ENCODE results near the gene NAPEPLD. TPM values are rescaled to one million over a fixed set of nuclear protein-coding genes. Genes with fewer than 3 reads are reported as not detected.
"Not testable (repeated sequence)": the region's sequence is repeated elsewhere in the genome, so short reads cannot be mapped to it uniquely, and the experiment has no call there.

The NAPEPLD gene
- total and polyA plus RNA-seq, 3 experiments from 2014 or later: 7.6 to 8.5 (median 8.4) TPM

DNA sequence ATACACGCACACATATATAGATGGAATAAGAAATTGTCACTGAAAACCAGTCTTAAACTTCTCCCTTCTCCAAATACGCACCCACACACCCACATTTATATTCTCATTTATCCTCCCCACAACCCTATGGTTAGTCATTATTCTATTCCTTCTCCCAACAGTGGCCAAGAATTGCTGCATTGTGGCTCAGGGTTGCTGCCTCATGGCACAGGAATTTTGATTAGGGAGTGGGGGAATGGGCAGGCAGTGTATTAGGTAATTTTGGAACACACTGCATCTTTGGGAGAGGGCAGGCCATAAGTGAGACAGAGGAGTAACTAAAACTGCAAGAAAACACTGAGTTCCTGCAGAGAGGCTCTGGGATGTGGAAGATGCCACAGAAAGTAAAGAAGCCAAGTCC is 35.7 kb downstream of the NAPEPLD start:
- H3K36me3 ChIP-seq (ENCODE audit: insufficient read depth, low read length): no peaks in the 10 kb centered on the region
- CTCF ChIA-PET: no interaction called here
- H3K9me3 ChIP-seq (ENCODE audit: low read length): no peaks in the 10 kb centered on the region
- no peaks in the 10 kb centered on the region for H3K4me1 ChIP-seq (ENCODE audit: insufficient read depth, low read length)
- H3K4me3 ChIP-seq (ENCODE audit: low read length): no peak overlapping the region
- H3K27me3 ChIP-seq (ENCODE audit: insufficient read depth, low read length, poor library complexity, severe bottlenecking): no peaks in the 10 kb centered on the region
- Mint-ChIP-seq H3K27ac (no peak overlapping the region), H3K9me3 (peaks cover 0 to 6% (median 5%) of the 10 kb centered on the region in 5 donors), H3K27me3 (no peaks in the 10 kb centered on the region), H3K4me3 (no peak overlapping the region), H3K4me1 (peaks cover 0 to 13% (median 12%) of the 10 kb centered on the region in 3 donors), H3K36me3 (peaks cover 29 to 72% (median 48%) of the 10 kb centered on the region in 3 donors)
- no peak for DNase-seq
- POLR2A ChIA-PET: no interaction called here
- no peak overlapping the region for H3K27ac ChIP-seq (ENCODE audit: low read depth, low read length)

DNA sequence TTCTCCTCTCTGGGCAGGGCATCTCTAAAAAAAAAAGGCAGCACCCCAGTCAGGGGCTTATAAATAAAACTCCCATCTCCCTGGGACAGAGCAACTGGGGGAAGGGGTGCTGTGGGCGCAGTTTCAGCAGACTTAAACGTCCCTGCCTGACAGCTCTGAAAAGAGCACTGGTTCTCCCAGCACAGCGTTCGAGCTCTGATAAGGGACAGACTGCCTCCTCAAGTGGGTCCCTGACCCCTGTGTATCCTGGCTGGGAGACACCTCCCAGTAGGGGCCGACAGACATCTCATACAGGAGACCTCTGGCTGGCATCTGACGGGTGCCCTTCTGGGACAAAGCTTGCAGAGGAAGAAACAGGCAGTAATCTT is 42.2 kb downstream of the NAPEPLD start:
- H3K9me3 Mint-ChIP-seq; H3K27me3 ChIP-seq (ENCODE audit: insufficient read depth, low read length, poor library complexity, severe bottlenecking); H3K27me3 Mint-ChIP-seq; H3K9me3 ChIP-seq (ENCODE audit: low read length); DNase-seq; H3K27ac Mint-ChIP-seq; H3K27ac ChIP-seq (ENCODE audit: low read depth, low read length); H3K4me3 ChIP-seq (ENCODE audit: low read length); CTCF ChIA-PET; H3K4me3 Mint-ChIP-seq; POLR2A ChIA-PET; H3K4me1 ChIP-seq (ENCODE audit: insufficient read depth, low read length); H3K36me3 ChIP-seq (ENCODE audit: insufficient read depth, low read length): not testable (repeated sequence)
- peaks cover 32 to 66% (median 34%) of the 10 kb centered on the region in 3 donors for H3K36me3 Mint-ChIP-seq
- H3K4me1 Mint-ChIP-seq: peaks cover 2 to 13% (median 12%) of the 10 kb centered on the region in 3 donors

DNA sequence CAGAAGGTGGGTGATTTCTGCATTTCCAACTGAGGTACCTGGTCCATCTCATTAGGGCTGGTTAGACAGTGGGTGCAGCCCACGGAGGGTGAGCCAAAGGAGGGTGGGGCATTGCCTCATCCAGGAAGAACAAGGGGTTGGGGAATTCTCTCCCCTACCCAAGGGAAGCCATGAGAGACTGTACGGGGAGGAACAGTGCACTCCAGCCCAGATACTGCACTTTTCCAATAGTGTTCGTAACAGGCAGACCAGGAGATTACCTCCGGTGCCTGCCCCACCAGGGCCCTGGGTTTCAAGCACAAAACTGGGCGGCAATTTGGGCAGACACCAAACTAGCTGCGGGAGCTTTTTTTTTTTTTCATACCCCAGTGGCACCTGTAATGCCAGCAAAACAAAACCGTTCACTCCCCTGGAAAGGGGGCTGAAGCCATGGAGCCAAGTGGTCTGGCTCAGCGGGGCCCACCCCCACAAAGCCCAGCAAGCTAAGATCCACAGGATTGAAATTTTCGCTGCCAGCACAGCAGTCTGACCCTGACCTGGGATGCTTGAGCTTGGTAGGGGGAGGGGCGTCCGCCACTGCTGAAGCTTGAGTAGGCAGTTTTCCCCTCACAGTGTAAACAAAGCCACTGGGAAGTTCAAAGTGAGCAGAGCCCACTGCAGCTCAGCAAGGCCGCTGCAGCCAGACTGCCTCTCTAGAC is 42.7 kb downstream of the NAPEPLD start:
- DNase-seq: no peak
- H3K27ac Mint-ChIP-seq: peak overlapping the region in 2 of 8 donors; percentile 31 to 86
- H3K4me3 Mint-ChIP-seq: no peak overlapping the region
- peaks cover 2 to 13% (median 11%) of the 10 kb centered on the region in 3 donors for H3K4me1 Mint-ChIP-seq
- Histone ChIP-seq H3K27me3 (ENCODE audit: insufficient read depth, low read length, poor library complexity, severe bottlenecking) (no peaks in the 10 kb centered on the region), H3K27ac (ENCODE audit: low read depth, low read length) (no peak overlapping the region), H3K4me1 (ENCODE audit: insufficient read depth, low read length) (no peaks in the 10 kb centered on the region), H3K4me3 (ENCODE audit: low read length) (no peak overlapping the region), H3K9me3 (ENCODE audit: low read length) (no peaks in the 10 kb centered on the region), H3K36me3 (ENCODE audit: insufficient read depth, low read length) (no peaks in the 10 kb centered on the region)
- peaks cover 28 to 64% (median 32%) of the 10 kb centered on the region in 3 donors for H3K36me3 Mint-ChIP-seq
- H3K27me3 Mint-ChIP-seq: no peaks in the 10 kb centered on the region
- CTCF ChIA-PET: no interaction called here
- POLR2A ChIA-PET: no interaction called here
- peaks cover 0 to 6% (median 4%) of the 10 kb centered on the region in 5 donors for H3K9me3 Mint-ChIP-seq

DNA sequence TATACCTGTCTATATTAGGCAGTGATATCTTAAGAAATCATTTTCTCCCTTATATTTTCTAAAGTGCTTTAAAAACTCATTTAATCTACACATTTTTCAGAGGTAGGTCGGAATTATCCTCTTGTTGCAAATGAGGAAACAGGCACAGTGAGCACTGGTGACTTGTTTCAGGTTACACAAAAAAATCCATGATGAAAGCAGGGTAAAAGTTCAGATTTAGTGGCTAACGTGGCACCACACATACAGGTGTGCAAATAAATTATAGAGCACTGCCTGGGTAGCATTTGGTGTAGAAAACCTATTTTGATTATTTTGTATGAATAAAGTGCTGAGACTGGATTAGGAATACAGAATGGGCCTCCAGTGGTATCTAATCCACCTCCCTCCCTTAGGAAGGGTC is 47.4 kb downstream of the NAPEPLD start:
- H3K4me3 ChIP-seq (ENCODE audit: low read length): no peak overlapping the region
- H3K9me3 Mint-ChIP-seq: no peaks in the 10 kb centered on the region
- ChIA-PET CTCF (interaction anchor here (0.7 kb wide), 1 partner anchor 296 kb away, joined by 3 read pairs; no protein-coding TSS in a partner anchor), POLR2A (no interaction called here)
- H3K9me3 ChIP-seq (ENCODE audit: low read length): no peaks in the 10 kb centered on the region
- H3K36me3 ChIP-seq (ENCODE audit: insufficient read depth, low read length): no peaks in the 10 kb centered on the region
- no peaks in the 10 kb centered on the region for H3K27me3 Mint-ChIP-seq
- no peaks in the 10 kb centered on the region for H3K27me3 ChIP-seq (ENCODE audit: insufficient read depth, low read length, poor library complexity, severe bottlenecking)
- no peak overlapping the region for H3K27ac ChIP-seq (ENCODE audit: low read depth, low read length)
- DNase-seq: no peak
- peaks cover 0 to 5% (median 0%) of the 10 kb centered on the region in 3 donors for H3K4me1 Mint-ChIP-seq
- peak overlapping the region in 2 of 8 donors; percentile 15 to 17 for H3K27ac Mint-ChIP-seq
- H3K4me1 ChIP-seq (ENCODE audit: insufficient read depth, low read length): no peaks in the 10 kb centered on the region
- peaks cover 0 to 54% (median 14%) of the 10 kb centered on the region in 3 donors for H3K36me3 Mint-ChIP-seq
- no peak overlapping the region for H3K4me3 Mint-ChIP-seq

DNA sequence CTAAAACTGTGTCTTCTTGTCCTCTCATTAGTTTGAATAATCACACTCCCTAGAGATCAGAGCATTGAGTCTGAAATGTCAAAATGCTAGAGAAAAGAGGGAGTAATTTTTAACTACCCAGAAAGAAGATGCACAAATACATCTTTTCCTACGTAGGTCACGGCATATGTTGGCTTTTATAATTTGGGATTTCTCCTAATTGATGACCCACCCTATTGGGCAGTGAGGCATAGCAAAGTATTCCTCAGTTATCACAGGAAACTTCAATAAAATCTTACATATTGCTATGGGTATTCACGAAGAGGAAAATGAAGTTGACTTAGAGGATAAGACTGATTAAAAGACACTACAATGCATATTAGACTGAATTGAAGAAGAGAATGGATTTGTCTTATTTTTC is 48.6 kb downstream of the NAPEPLD start:
- no peaks in the 10 kb centered on the region for H3K27me3 ChIP-seq (ENCODE audit: insufficient read depth, low read length, poor library complexity, severe bottlenecking)
- no peaks in the 10 kb centered on the region for H3K9me3 ChIP-seq (ENCODE audit: low read length)
- DNase-seq: no peak
- Mint-ChIP-seq H3K9me3 (no peaks in the 10 kb centered on the region), H3K4me1 (peaks cover 0 to 5% (median 0%) of the 10 kb centered on the region in 3 donors), H3K4me3 (no peak overlapping the region), H3K27ac (peak overlapping the region in 2 of 8 donors; percentile 18 to 32), H3K27me3 (no peaks in the 10 kb centered on the region), H3K36me3 (peaks cover 0 to 57% (median 17%) of the 10 kb centered on the region in 3 donors)
- H3K4me3 ChIP-seq (ENCODE audit: low read length): no peak overlapping the region
- H3K27ac ChIP-seq (ENCODE audit: low read depth, low read length): no peak overlapping the region
- no peaks in the 10 kb centered on the region for H3K4me1 ChIP-seq (ENCODE audit: insufficient read depth, low read length)
- CTCF ChIA-PET: no interaction called here
- POLR2A ChIA-PET: no interaction called here
- H3K36me3 ChIP-seq (ENCODE audit: insufficient read depth, low read length): no peaks in the 10 kb centered on the region

DNA sequence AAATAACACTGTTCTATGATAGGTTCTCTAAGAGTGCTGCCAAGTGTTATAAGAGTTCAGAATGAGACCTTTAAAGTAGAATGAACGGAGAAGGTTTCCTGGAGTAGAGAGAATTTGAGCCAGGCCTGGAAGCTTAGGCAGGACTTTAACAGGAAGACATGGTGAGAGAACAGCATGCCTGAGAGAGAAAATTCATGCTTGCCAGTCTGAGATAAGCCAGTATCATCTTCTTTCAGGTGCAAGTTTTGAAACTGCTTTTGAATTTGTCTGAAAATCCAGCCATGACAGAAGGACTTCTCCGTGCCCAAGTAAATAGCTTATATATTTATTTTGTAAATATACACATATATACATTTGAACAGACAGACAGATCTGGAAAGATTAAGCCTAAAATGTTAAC is 51.9 kb downstream of the NAPEPLD start:
- Histone ChIP-seq H3K27me3 (ENCODE audit: insufficient read depth, low read length, poor library complexity, severe bottlenecking) (no peaks in the 10 kb centered on the region), H3K4me3 (ENCODE audit: low read length) (no peak overlapping the region), H3K36me3 (ENCODE audit: insufficient read depth, low read length) (no peaks in the 10 kb centered on the region), H3K9me3 (ENCODE audit: low read length) (no peaks in the 10 kb centered on the region), H3K4me1 (ENCODE audit: insufficient read depth, low read length) (no peaks in the 10 kb centered on the region), H3K27ac (ENCODE audit: low read depth, low read length) (no peak overlapping the region)
- no peak overlapping the region for H3K4me3 Mint-ChIP-seq
- peaks cover 9 to 64% (median 13%) of the 10 kb centered on the region in 3 donors for H3K36me3 Mint-ChIP-seq
- POLR2A ChIA-PET: interaction anchor here (0.6 kb wide), 1 partner anchor 10 kb away, joined by 4 read pairs; no protein-coding TSS in a partner anchor
- CTCF ChIA-PET: no interaction called here
- no peak for DNase-seq
- no peaks in the 10 kb centered on the region for H3K27me3 Mint-ChIP-seq
- peaks cover 0 to 3% (median 0%) of the 10 kb centered on the region in 3 donors for H3K4me1 Mint-ChIP-seq
- H3K27ac Mint-ChIP-seq: peak overlapping the region in 1 of 8 donors; percentile 7
- H3K9me3 Mint-ChIP-seq: no peaks in the 10 kb centered on the region

DNA sequence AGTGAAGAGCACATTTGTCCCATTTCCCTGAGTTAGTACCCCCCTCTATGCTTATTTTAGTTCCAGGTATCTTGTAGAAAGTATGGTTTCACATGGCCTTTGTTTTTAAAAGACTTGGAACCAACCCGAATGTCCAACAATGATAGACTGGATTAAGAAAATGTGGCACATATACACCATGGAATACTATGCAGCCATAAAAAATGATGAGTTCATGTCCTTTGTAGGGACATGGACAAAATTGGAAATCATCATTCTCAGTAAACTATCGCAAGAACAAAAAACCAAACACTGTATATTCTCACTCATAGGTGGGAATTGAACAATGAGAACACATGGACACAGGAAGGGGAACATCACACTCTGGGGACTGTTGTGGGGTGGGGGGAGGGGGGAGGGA is 53.3 kb downstream of the NAPEPLD start:
- H3K9me3 ChIP-seq (ENCODE audit: low read length); POLR2A ChIA-PET; DNase-seq; H3K27ac ChIP-seq (ENCODE audit: low read depth, low read length); H3K27me3 ChIP-seq (ENCODE audit: insufficient read depth, low read length, poor library complexity, severe bottlenecking); H3K27ac Mint-ChIP-seq; H3K36me3 ChIP-seq (ENCODE audit: insufficient read depth, low read length); H3K4me1 ChIP-seq (ENCODE audit: insufficient read depth, low read length); H3K27me3 Mint-ChIP-seq; H3K9me3 Mint-ChIP-seq; H3K4me3 Mint-ChIP-seq; H3K4me1 Mint-ChIP-seq; H3K4me3 ChIP-seq (ENCODE audit: low read length): not testable (repeated sequence)
- H3K36me3 Mint-ChIP-seq: peaks cover 9 to 63% (median 15%) of the 10 kb centered on the region in 3 donors
- CTCF ChIA-PET: interaction anchor here (0.6 kb wide), 1 partner anchor 46 kb away, joined by 3 read pairs; no protein-coding TSS in a partner anchor

DNA sequence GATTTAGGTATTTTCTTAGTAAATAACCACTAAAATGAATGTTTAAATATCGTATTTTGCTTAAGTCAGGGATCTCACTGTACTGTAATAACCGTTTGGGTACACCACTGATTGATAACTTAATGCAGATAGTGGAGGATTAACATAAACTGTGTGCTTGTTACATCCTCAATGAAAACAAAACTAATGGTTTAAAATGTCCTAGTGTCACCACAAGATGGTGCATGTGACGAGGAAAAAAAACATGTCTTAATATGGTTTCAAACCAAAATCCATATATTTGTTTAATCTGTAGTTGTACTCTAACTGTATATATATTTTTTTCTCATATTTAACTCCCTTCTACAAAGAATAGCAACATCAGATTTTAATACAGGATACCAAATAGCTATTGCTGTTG is 54.8 kb downstream of the NAPEPLD start:
- Histone ChIP-seq H3K27ac (ENCODE audit: low read depth, low read length) (no peak overlapping the region), H3K36me3 (ENCODE audit: insufficient read depth, low read length) (peaks cover 1% of the 10 kb centered on the region), H3K27me3 (ENCODE audit: insufficient read depth, low read length, poor library complexity, severe bottlenecking) (no peaks in the 10 kb centered on the region), H3K4me1 (ENCODE audit: insufficient read depth, low read length) (no peaks in the 10 kb centered on the region), H3K9me3 (ENCODE audit: low read length) (no peaks in the 10 kb centered on the region), H3K4me3 (ENCODE audit: low read length) (no peak overlapping the region)
- no peak overlapping the region for H3K4me3 Mint-ChIP-seq
- ChIA-PET CTCF (no interaction called here), POLR2A (interaction anchor here (0.7 kb wide), 1 partner anchor 17 kb away, joined by 4 read pairs; no protein-coding TSS in a partner anchor)
- H3K4me1 Mint-ChIP-seq: peaks cover 0 to 3% (median 1%) of the 10 kb centered on the region in 3 donors
- no peak for DNase-seq
- H3K9me3 Mint-ChIP-seq: no peaks in the 10 kb centered on the region
- H3K27me3 Mint-ChIP-seq: no peaks in the 10 kb centered on the region
- peaks cover 12 to 68% (median 17%) of the 10 kb centered on the region in 3 donors for H3K36me3 Mint-ChIP-seq
- H3K27ac Mint-ChIP-seq: no peak overlapping the region

Data from CD8-positive, alpha-beta memory T cell (primary cell).